HFF-Myc (cell line): ENCODE results near the gene CDK6.

ENCODE experiments used
- DNase-seq: peaks from one replicate; pipeline ENCODE4 v3.0.0-alpha.2; 2011; ENCODE audit warnings: low read depth; ENCODE audit errors: extremely low read depth
- H3K4me3 ChIP-seq: replicated peaks from 2 replicates; pipeline ENCODE4 v1.5.1; 2011; ENCODE audit warnings: low read depth, mild to moderate bottlenecking, control low read depth, low read length
- TF ChIP-seq, protein P1 (sequence below): IDR thresholded peaks from 2 replicates; pipeline ENCODE4 v1.5.1; 2012; ENCODE audit warnings: mild to moderate bottlenecking, low read depth, low read length, control low read depth; ENCODE audit errors: missing control alignments

The CDK6 gene

DNA sequence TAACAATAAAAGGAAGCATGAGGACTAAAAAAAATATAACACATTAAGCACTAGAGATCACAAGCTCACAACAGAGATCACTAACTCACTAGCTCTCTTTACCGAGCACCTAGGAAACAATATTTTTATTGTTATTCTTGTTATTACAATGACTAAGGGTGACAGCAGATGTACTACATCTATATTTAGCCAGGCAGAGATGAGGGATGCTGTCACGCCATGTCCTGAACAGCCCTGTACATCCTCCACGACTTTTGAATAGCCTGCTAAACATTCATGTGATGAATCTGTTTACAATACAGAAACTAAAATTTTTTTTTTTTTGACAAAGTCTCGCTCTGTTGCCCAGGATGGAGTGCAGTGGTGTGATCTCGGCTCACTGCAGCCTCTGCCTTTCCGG, 268.9 kb downstream of the CDK6 start:
- TF ChIP-seq, protein P1, sequence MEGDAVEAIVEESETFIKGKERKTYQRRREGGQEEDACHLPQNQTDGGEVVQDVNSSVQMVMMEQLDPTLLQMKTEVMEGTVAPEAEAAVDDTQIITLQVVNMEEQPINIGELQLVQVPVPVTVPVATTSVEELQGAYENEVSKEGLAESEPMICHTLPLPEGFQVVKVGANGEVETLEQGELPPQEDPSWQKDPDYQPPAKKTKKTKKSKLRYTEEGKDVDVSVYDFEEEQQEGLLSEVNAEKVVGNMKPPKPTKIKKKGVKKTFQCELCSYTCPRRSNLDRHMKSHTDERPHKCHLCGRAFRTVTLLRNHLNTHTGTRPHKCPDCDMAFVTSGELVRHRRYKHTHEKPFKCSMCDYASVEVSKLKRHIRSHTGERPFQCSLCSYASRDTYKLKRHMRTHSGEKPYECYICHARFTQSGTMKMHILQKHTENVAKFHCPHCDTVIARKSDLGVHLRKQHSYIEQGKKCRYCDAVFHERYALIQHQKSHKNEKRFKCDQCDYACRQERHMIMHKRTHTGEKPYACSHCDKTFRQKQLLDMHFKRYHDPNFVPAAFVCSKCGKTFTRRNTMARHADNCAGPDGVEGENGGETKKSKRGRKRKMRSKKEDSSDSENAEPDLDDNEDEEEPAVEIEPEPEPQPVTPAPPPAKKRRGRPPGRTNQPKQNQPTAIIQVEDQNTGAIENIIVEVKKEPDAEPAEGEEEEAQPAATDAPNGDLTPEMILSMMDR: no peak
- no peak for DNase-seq
- no peak overlapping the region for H3K4me3 ChIP-seq

GRCh38 chr7:92563345-92563744, 273.0 kb downstream of the CDK6 start:
- DNase-seq: no peak
- TF ChIP-seq, protein P1: no peak
- no peak overlapping the region for H3K4me3 ChIP-seq

GRCh38 chr7:92560602-92561001, 275.8 kb downstream of the CDK6 start:
- no peak for DNase-seq
- TF ChIP-seq, protein P1: no peak
- H3K4me3 ChIP-seq: no peak overlapping the region

- no peak overlapping the region for H3K4me3 ChIP-seq
- TF ChIP-seq, protein P1: no peak
- DNase-seq: no peak
Observed at GRCh38 chr7:92557808-92558362, 278.5 kb downstream of the CDK6 start.

- H3K4me3 ChIP-seq: no peak overlapping the region
- no peak for DNase-seq
- TF ChIP-seq, protein P1: no peak
Observed at GRCh38 chr7:92557249-92557648, 279.1 kb downstream of the CDK6 start.
